Astrocyte of the hippocampus (primary cell): ENCODE results near the gene DHX30.
A peak's percentile ranks its signal among the peaks of the same experiment; 100 is the strongest.

Source experiments
- DNase-seq: peaks from one replicate; pipeline ENCODE4 v3.0.0; 2011; ENCODE audit warnings: low read depth, low spot score

Gene DHX30

GRCh38 chr3:47851888-47852603 lies 49.1 kb downstream of the DHX30 start:
- no peak for DNase-seq

GRCh38 chr3:47852604-47853602 lies 50.0 kb downstream of the DHX30 start:
- no peak for DNase-seq

- DNase-seq = no peak
These were observed 51.3 kb downstream of the DHX30 start for GRCh38 chr3:47854267-47854666.

GRCh38 chr3:47854720-47855455 lies 52.0 kb downstream of the DHX30 start:
- DNase-seq = no peak

GRCh38 chr3:47855461-47856383 lies 52.8 kb downstream of the DHX30 start:
- DNase-seq = no peak

GRCh38 chr3:47856669-47857068 lies 53.7 kb downstream of the DHX30 start:
- DNase-seq = no peak

GRCh38 chr3:47857151-47857550 lies 54.2 kb downstream of the DHX30 start:
- no peak for DNase-seq

GRCh38 chr3:47859956-47860605 lies 57.1 kb downstream of the DHX30 start:
- DNase-seq = no peak

- DNase-seq = no peak
These were observed 60.6 kb downstream of the DHX30 start for GRCh38 chr3:47863391-47864128.

GRCh38 chr3:47865192-47865591 lies 62.3 kb downstream of the DHX30 start:
- peak; percentile 42 for DNase-seq

GRCh38 chr3:47867451-47868044 lies 64.6 kb downstream of the DHX30 start:
- no peak for DNase-seq

GRCh38 chr3:47868306-47868705 lies 65.4 kb downstream of the DHX30 start:
- no peak for DNase-seq

- no peak for DNase-seq
These were observed 67.2 kb downstream of the DHX30 start for GRCh38 chr3:47870156-47870555.

- DNase-seq = no peak
These were observed 67.8 kb downstream of the DHX30 start for GRCh38 chr3:47870702-47871260.

GRCh38 chr3:47871389-47871788 lies 68.5 kb downstream of the DHX30 start:
- DNase-seq = no peak

GRCh38 chr3:47872916-47873315 lies 70.0 kb downstream of the DHX30 start:
- no peak for DNase-seq

GRCh38 chr3:47874438-47874837 lies 71.5 kb downstream of the DHX30 start:
- DNase-seq = no peak

GRCh38 chr3:47874913-47875312 lies 72.0 kb downstream of the DHX30 start:
- DNase-seq = no peak

GRCh38 chr3:47877290-47877689 lies 74.4 kb downstream of the DHX30 start:
- DNase-seq = peak; percentile 37
